HG03442 (cell line): Measurements from ENCODE around the gene FAAP24.
"Not testable (repeated sequence)": the region's sequence is repeated elsewhere in the genome, so short reads cannot be mapped to it uniquely, and the experiment has no call there.

Source experiments
- ATAC-seq: cut with Tn5 transposase; IDR thresholded peaks from one replicate; pipeline ENCODE4 v1.9.1; 2021; ENCODE audit warnings: mild to moderate bottlenecking, moderate library complexity; ENCODE audit not compliant: unreplicated experiment

FAAP24 gene, protein sequence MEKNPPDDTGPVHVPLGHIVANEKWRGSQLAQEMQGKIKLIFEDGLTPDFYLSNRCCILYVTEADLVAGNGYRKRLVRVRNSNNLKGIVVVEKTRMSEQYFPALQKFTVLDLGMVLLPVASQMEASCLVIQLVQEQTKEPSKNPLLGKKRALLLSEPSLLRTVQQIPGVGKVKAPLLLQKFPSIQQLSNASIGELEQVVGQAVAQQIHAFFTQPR

DNA sequence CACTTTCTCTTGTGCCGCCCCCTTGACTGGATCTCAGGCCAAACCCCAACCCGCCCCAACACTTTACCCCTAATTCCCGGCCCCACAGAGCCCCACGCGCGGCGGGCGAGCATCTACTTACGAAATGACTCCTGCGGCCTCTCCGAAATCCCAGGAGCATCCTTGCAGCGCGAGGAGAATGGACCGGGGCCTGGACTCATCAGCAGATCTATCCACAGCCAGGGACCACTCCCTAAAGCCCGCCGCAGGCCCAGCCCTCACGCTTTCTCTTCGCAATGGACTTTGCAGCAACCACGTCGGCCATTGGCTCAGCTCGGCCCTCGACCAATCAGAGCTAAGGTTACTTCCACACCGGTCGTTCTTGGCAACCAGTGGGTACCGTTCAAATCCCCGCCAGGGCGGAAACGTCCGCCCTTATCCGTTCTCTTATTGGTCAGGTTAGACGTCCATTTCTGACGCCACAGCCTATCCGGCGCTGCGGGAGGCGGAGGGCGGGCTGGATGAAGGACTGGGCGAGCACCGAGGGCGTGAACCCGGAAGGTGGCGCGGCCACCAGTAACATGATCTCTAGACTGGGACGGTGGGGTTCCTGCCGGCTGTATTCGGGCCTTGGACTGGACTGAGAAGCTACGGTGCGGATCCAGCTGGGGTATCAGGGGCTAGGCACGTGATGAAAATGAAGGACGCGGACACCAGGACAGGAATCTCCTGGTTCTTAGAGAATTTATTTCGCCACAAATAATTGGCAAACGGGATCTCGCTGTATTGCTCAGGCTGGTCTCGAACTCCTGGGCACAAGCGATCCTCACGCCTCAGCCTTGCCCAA, at the start of gene FAAP24, which contains the start of gene CEP89:
Gene FAAP24, plus strand, starts transcription at position 528 of the 826 bp plus-strand sequence. CDS start 955 bp downstream, outside the sequence.
Gene CEP89, minus strand, starts transcription at position 244 of the 826 bp plus-strand sequence. Its CDS starts 84 bp downstream, at position 160.
- peak; percentile 99 for ATAC-seq

DNA sequence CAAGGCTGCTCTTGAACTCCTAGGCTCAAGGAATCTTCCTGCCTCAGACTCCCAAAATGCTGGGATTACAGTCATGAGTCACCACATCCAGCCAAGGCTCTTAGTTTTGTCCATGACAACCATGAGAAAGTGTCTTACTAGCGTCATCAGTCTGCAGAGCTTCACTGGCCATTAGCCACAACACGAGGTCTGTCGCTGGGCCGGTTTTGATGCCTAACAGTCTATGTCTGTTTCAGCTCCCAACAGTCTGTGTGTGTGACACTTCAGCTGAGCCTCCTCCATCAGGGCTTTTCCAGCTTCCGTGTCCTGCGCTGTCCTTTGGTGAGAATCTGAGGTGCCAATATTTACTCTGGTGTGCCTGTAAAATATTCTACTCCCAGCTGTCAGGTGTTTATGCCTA, 47.8 kb upstream of the FAAP24 start:
- ATAC-seq: no peak

DNA sequence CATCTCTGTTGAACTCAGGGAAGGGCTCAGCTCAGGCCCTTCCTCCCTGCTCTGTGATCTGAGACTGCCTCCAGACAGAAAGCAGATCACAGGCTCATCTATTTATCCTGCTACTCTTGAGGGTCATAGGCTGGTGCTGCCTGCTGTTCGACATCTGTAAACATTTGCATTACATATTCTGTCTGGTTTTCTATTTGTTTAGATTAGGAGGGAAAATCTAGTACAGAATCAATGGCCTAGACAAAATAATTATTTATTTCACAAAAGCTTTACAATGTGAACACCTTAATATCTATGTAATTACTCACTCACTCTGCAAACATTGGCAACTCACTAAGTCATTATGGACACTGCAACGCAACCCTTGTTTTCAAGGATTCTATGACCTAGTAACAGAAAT, 43.2 kb upstream of the FAAP24 start:
- no peak for ATAC-seq

DNA sequence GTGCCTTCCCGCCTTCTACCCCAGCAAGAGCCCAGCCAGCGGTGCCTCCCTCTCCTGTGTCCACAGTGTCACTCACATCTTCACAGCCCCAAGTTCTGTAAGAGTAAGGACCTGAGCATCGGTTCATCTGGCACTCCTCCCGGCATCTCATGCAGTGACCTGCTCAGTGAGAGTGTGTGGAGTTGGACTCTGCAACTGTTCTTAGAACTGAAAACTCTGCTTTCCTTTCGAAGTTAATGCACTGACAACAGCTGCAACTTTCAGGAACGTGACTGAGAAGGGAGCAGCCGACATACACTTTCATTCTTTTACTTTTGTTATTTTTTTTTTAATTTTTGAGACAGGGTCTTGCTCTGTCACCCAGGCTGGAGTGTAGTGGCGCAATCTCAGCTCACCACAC, 41.5 kb upstream of the FAAP24 start:
- no peak for ATAC-seq

DNA sequence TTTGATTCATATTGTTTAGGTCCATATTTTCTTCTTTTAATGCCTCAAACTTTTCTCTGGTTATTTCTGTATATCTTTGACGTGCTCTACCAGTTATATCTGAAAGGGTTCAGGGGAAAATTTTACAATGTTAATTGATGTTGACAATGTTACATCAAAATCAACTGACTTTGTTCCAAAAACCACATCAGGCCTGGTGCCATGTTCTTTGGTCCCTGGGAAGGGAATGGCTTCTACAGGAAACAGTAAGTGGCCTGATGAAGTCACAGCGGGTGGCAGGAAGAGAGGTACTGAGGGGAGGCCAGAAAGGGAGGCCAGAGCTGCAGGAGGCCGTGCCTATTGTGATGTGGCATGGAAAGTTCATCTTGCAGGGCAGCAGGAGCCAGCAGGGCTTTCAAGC, 38.5 kb upstream of the FAAP24 start:
- ATAC-seq: no peak

DNA sequence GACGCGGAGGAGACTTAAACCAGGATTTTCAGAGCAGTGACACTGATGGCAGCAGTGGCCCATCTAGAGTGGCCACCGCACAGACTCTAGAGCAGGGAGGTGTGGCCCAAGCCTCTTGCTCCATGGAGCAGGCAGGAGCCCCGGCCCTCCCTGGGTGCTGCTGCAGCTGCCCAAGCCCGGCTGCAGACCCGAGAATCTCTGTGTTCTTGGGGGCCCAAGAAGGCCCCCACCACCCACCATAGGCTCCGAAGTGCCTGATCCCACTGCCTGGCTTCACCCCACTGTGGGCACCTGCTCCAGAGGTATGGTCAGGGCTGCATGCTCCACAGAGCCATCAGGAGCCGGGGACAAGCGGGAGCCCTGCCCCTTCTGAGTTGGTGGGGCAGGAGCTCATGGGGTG, 36.4 kb upstream of the FAAP24 start:
- ATAC-seq: no peak

DNA sequence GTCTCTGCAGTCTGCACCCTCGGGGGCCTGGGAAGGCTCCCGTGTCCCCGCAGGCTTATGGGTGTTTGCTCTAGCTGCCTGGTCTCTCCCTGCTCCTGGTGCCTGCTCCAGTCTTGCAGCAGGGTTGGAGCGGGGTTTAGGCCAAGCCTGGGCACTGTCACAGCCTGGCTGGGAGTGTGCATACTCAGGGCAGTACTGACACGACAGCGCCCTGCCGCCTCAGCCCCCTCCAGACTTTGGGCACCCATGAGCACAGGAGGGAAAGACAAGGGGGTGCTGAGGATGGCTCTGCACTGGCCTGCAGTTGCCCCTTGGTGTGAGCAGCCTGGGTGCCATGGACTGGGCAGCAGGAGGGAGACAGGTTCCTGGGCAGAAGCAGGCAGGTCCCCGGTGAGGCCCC, 36.0 kb upstream of the FAAP24 start:
- ATAC-seq: no peak

DNA sequence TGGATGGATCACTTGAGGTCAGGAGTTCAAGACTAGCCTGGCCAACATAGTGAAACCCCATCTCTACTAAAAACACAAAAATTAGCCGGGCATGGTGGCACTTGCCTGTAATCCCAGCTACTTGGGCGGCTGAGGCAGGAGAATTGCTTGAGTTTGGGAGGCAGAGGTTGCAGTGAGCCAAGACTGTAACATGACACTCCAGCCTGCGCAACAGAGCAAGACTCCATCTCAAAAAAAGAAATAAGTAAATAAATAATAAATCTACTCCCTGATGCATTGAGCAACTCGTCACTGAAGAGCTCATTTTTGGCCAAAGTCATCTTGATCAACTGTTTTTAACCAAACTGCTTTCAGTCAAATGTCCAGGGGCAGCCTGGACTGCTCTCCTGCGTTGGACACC, 30.8 kb upstream of the FAAP24 start:
- not testable (repeated sequence) for ATAC-seq

DNA sequence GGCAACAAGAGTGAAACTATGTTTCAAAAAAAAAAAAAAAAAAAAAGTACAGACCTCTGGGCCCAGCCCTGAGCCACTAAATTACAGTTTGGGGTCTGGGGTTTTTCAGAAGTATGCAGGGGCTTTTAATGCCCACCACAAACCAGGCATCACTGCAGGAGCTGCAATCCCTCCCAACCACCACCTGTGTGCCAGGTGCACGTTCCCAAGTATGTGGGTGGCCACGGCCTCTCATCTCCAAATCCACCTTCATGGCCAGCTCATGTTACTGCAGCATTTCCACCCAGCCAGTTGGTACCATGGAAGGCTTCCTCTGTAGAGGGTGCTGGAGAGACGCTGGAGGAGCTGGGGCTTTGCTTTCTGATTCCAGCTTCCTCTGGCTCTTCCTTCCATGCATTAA, 26.8 kb upstream of the FAAP24 start:
- no peak for ATAC-seq

DNA sequence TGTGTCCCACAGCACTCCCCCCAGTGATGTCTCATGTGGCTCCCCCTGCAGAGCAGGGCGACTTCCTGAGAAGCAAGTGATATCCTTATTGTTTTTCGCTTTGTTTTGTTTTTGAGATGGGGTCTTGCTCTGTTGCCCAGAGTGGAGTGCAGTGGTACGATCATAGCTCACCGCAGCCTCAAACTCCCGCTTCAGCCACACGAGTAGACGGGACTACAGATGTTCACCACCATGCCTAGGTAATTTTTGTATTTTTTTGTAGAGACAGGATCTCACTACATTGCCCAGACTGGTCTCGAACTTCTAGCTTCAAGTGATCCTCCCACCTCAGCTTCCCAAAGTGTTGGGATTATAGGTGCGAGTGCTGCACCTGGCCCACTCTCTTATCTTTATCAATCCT, 5.3 kb upstream of the FAAP24 start:
- no peak for ATAC-seq

DNA sequence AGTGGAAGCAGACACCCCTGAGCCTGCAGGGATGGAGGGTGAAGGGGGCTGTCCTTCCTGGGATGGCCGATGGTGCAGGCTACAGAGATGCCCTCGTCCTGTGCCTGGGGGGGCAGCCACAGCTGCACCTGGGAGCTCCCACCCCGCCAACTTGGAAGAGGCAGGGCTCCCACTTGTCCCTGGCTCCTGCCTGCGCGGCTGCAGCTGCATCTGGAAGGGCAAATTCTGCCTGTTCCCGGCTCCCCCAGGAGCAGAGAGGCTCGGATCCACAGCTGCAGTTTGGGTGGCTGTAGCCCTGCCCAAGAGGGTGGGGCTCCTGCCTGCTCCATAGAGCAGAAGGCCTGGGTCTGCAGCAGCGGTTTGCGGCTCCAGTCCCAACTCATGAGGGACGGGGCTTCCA, 2.5 kb upstream of the FAAP24 start:
- ATAC-seq: no peak

DNA sequence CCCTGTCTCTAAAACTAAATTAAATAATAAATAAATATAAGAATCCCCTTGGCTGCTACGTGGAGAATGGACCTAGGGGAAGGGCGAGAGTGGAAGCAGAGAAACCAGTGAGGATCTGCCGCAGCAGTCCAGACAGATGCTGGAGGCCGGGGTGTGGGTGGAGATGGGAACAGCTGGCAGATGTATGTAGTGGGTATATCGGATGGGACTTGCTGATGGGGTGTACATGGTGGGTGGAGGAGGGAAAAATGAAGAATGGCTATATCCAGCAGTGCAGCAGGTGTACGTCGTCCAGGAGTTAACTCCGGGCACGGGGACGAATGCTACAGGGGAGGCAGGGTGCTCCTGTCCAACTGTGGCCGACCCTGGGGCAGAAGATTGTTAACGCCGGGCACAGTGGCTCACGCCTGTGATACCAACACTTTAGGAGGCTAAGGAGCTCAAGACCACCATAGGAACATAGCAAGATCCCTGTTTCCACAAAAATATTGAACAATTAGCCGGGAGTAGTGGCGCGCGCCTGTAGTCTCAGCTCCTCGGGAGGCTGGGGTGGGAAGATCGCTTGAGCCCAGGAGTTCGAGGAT, 938 bp upstream of the FAAP24 start:
- ATAC-seq: no peak

DNA sequence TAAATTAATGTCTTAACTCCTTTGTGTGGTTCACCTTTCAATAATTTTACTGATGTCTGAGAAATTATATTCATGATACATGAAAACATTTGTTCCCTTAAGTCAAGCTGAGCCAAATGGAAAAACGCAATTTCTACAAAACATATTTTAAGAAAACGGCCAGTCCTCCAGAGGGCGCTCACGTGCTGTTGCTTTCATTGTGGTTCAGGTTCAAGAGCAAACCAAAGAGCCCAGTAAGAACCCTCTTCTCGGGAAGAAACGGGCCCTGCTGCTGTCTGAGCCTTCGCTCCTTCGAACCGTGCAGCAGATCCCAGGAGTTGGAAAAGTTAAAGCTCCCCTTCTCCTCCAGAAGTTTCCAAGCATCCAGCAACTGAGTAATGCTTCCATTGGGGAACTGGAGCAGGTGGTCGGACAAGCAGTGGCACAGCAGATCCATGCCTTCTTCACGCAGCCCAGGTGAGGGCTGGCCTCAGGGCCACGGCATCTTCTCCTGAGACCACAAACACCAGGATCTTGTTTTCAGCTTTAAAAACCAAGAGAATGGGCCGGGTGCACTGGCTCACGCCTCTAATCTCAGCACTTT, 4.3 kb downstream of the FAAP24 start:
- no peak for ATAC-seq

DNA sequence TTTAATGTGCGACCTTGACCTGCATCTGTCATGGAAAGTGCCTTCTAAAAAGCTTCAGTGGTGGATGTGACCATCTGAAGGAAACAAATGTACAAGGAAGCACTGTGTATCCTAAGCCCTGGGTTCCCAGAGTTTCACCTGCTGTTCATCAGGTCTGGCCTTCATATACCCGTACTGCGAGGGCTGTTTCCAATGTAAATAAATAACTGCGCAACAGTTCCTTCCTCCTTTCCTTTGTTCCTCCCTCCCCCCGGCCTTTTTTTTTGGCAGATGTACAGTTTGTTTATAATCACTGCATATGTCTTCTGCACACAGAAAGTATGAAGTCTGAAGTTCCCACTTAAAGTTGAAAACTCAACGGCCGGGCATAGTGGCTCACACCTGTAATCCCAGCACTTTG, 5.2 kb downstream of the FAAP24 start:
- ATAC-seq: no peak

DNA sequence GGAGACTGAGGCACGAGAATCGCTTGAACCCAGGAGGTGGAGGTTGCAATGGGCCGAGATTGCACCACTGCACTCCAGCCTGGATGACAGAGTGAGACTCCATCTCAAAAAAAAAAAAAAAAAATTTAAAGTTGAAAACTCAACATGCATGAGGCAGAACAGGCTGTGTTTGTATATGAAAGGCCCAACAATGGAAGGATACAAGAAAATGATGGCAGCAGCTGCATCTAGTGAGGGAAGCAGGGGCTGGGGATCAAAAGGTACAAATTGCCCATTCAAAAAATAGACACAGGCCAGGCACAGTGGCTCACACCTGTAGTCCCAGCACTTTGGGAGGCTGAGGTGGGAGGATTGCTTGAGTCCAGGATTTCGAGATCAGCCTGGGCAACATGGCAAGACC, 5.8 kb downstream of the FAAP24 start:
- not testable (repeated sequence) for ATAC-seq

DNA sequence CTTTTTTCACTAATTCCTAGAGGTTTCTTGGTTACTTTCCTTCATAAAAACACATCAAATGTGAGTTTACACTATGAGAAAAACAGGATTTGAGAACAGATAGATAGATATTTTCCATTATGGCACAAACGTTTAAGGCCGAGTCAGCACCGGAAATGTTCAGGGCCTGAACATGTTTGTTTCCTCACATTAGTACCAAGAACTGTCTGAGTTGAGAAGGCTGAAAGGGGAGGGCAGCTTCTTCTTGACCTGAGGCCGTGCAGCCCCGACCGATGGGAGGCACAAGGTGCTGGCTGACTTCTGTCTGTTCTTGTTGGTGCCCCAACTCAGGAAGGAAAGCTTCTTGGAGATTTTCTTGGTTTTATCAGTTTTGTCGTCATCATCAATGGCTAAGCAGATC, 7.8 kb downstream of the FAAP24 start:
- ATAC-seq: not testable (repeated sequence)

DNA sequence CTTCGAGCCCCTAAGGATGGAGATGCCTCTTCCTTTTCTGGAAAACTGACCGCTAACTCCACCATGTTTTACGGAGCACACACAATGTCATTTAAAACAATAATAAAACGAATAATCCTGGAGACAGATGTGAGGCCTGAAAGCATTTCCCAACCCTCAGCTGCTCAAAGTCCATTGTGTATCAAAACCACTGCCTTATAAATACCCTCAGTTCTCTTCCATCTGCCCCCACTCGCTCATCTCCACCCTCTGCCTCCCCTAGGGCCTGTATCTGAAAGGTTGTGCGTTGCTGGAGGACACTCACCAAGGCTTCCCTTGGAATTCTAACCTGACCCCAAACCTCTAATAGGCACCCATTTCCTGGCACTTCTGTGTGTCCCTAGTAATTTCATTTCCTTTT, 10.4 kb downstream of the FAAP24 start:
- ATAC-seq: not testable (repeated sequence)

DNA sequence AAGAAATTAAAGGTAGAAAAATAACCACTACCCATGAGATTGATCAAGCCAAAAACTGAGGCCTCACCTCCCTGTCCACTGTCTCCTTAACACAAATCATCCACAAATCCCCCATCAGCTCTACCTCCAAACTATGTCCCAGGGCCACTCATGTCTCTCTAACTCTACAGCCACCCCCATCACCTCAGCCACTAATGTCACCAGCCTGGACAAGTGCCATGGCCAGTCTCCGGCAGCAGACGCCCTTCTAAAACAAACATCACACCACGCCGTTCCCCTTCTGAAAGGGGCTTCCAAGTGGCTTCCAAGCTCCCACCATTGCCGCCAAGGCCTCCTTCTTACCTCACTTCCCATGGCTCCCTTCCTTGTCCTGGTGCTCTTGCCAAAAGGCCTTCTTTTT, 16.2 kb downstream of the FAAP24 start:
- not testable (repeated sequence) for ATAC-seq

DNA sequence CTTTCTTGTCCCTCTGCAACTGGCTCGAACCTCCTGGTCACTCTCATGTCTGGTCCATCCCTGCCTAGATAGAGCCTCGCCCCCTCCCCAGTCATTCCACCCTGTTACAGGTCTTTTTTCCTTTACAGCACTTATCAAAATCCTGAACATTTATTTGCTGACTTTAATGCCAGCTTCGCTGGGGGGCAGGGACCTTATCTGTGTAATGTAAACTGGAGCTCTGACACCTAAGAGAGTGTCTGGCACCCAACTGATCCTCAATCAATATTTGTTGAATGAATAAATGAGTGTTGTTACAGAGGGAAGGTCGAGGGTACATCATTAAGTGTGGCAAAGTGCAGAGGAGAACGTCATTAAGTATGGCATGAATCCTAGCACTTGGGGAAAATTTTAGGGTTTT, 16.7 kb downstream of the FAAP24 start:
- no peak for ATAC-seq

DNA sequence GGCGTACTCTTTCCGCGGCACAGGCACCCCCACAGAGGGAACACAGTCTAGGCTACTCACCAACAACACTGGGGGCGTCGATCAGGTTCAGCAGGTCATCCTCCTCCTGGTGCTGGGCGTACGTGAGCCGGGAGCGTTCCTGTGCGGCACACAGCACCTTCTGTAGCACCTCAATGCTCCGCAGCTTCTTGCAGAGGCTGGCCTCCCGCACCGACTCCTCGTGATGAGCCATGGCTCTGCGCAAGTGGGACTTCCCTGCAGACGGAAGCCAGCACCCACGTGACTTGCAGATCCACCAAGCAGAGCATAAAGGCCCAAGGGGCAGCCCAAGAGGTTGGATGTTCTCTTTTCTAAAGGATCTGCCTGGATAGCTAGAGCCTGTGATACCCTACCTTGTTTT, 23.9 kb downstream of the FAAP24 start:
- not testable (repeated sequence) for ATAC-seq

DNA sequence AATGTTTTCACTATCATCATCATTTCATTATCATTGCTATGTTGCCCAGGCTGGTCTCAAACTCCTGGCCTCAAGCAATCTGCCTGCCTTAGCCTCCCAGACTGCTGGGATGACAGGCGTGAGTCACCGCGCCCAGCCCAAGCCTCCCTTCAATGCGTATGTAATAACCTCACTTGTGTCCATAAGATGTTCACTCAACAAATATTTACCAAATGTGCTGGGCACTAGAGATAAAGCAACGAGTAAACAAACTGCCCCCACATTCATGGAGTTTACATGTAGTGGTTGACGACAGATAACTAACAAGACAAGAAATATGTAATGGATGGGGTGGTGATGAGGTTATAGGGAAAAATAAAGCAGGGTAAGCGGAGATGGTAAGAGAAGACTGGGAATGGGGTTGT, 25.0 kb downstream of the FAAP24 start:
- not testable (repeated sequence) for ATAC-seq
